Testis (tissue), 3 donors: ENCODE measurements around the gene TCF4. TPM values are rescaled to one million over a fixed set of nuclear protein-coding genes. Genes with fewer than 3 reads are reported as not detected.

Source experiments
- DNase-seq: peaks from one replicate; pipeline ENCODE4 v3.0.0-alpha.2; 2019
- H3K27ac ChIP-seq, 2 donors: fragments of 200-600 bp; sonication (generic); one replicate each; pipeline ENCODE4 v1.5.1; 2019
- H3K27me3 ChIP-seq: fragments of 200-600 bp; sonication (generic); one replicate; pipeline ENCODE4 v1.5.1; 2019
- H3K36me3 ChIP-seq: fragments of 200-600 bp; sonication (generic); one replicate; pipeline ENCODE4 v1.5.1; 2017; ENCODE audit warnings: low read depth; ENCODE audit errors: missing control alignments
- H3K4me1 ChIP-seq: fragments of 200-600 bp; sonication (generic); one replicate; pipeline ENCODE4 v1.5.1; 2019
- H3K4me3 ChIP-seq, 2 donors: fragments of 200-600 bp; sonication (generic); one replicate each; pipeline ENCODE4 v1.5.1; 2017 to 2019
- H3K9me3 ChIP-seq: fragments of 200-600 bp; sonication (generic); one replicate; pipeline ENCODE4 v1.5.1; 2017
- POLR2A ChIP-seq: fragments of 450-650 bp; IDR thresholded peaks from one replicate; pipeline ENCODE4 v1.6.1; 2017; ENCODE audit warnings: antibody characterized with exemption, mild to moderate bottlenecking, moderate library complexity
- WGBS, 2 donors: methylation state at CpG; one replicate each; pipeline ENCODE4 v1.1.5; 2018; 5-methylcytosine and 5-hydroxymethylcytosine counted together
- intact Hi-C: fragments of 100-400 bp; cut with DNase I; formaldehyde crosslinking; loops from one replicate; pipeline ENCODE4 v1.15.1; 2023; ENCODE audit warnings: low total_unique reads
- polyA plus RNA-seq: library from polyadenylated mRNA; stranded (reverse); fragments of 350-450 nt; fragmentation: Illumina TruSeq; extraction: RNeasy Lipid Tissue Mini Kit (QIAGEN cat#74804); gene quantifications from one replicate; pipeline ENCODE4 v1.2.3, GENCODE V29; 2014; ENCODE audit warnings: low read depth, low replicate concordance; ENCODE audit not compliant: insufficient read depth
- total RNA-seq, 2 donors: library from RNA; depleted of rRNA; stranded (reverse); fragments of >200 nt; gene quantifications; one replicate each; pipeline ENCODE4 v1.2.3, GENCODE V29; 2016
- TF ChIP-seq, protein P1 (sequence below), 3 experiments: fragments of 450-650 bp in 2 of 3; fragments of 200-600 bp in 1 of 3; sonication (generic) in 1 of 3; IDR thresholded peaks; one replicate each; pipeline ENCODE4 v1.5.1; 2016 to 2019; ENCODE audit warnings: antibody characterized with exemption in 3 of 3, mild to moderate bottlenecking in 2 of 3, moderate library complexity in 1 of 3

The TCF4 gene
- total and polyA plus RNA-seq, 3 donors from 2014 or later = 50.8 to 122 (median 110) TPM

DNA sequence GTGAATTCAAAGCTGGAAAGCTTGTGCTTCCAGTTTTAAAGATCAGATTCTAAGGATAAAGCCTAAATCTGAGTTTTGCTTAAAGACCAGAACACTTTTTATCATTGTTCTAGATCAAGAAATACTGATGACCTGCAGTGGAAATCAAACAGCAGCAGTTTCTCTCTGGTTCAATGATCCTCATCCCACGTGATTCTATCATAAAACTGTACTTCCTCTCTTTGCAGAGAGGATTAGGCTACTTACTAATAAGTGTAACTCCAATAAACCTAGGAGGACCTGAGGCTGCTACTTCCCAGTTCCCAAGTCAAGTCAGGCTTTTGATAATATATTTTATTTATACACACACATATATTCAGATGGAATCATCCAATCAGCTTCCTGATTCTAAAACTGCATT, 81.9 kb downstream of the TCF4 start:
- WGBS, 2 donors = 48 to 59% methylated on average over 1 of the region's 1 CpG
- Histone ChIP-seq H3K9me3 (no peaks in the 10 kb centered on the region), H3K27me3 (no peaks in the 10 kb centered on the region), H3K36me3 (no peaks in the 10 kb centered on the region), H3K4me3 (no peak overlapping the region), H3K27ac (no peak overlapping the region), H3K4me1 (peaks cover 28% of the 10 kb centered on the region)
- intact Hi-C loops = no loop called here
- no peak for TF ChIP-seq POLR2A
- TF ChIP-seq, protein P1, sequence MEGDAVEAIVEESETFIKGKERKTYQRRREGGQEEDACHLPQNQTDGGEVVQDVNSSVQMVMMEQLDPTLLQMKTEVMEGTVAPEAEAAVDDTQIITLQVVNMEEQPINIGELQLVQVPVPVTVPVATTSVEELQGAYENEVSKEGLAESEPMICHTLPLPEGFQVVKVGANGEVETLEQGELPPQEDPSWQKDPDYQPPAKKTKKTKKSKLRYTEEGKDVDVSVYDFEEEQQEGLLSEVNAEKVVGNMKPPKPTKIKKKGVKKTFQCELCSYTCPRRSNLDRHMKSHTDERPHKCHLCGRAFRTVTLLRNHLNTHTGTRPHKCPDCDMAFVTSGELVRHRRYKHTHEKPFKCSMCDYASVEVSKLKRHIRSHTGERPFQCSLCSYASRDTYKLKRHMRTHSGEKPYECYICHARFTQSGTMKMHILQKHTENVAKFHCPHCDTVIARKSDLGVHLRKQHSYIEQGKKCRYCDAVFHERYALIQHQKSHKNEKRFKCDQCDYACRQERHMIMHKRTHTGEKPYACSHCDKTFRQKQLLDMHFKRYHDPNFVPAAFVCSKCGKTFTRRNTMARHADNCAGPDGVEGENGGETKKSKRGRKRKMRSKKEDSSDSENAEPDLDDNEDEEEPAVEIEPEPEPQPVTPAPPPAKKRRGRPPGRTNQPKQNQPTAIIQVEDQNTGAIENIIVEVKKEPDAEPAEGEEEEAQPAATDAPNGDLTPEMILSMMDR (IDR thresholded peaks at IDR 0.05) = no peak
- no peak for DNase-seq

DNA sequence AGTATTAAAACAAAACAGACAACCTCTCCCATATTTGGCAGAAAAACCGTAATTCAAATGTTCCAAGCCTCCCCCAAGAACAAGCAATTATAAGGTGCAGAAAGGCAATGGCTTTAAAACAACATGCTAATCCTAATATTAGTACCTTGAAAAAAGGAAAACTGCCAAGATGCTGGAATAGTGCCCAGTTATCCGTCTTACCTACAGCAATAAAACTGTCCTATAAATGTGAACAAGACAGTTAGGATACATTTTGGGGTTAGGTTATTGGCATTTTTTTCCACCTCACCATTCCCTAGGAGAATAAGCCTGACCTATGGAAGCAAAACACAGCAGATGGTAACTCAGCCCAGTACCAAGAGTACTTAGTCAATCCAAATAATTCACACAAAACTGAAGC, 83.2 kb downstream of the TCF4 start:
- no peak for TF ChIP-seq POLR2A
- TF ChIP-seq, protein P1 (IDR thresholded peaks at IDR 0.05) = no peak
- Histone ChIP-seq H3K9me3 (no peaks in the 10 kb centered on the region), H3K27ac (no peak overlapping the region), H3K36me3 (no peaks in the 10 kb centered on the region), H3K4me3 (no peak overlapping the region), H3K4me1 (peaks cover 19% of the 10 kb centered on the region), H3K27me3 (no peaks in the 10 kb centered on the region)
- DNase-seq = no peak
- 78 to 82% methylated on average over 2 of the region's 2 CpGs for WGBS, 2 donors
- intact Hi-C loops = no loop called here

- DNase-seq = no peak
- Histone ChIP-seq H3K4me1 (peaks cover 6% of the 10 kb centered on the region), H3K36me3 (no peaks in the 10 kb centered on the region), H3K4me3 (no peak overlapping the region), H3K9me3 (no peaks in the 10 kb centered on the region), H3K27me3 (no peaks in the 10 kb centered on the region), H3K27ac (no peak overlapping the region)
- WGBS, 2 donors = 89 to 93% methylated on average over 7 of the region's 7 CpGs
- intact Hi-C loops = no loop called here
- TF ChIP-seq POLR2A = no peak
- TF ChIP-seq, protein P1 (IDR thresholded peaks at IDR 0.05) = no peak
These were observed 84.7 kb downstream of the TCF4 start for GRCh38 chr18:55503167-55503820.

DNA sequence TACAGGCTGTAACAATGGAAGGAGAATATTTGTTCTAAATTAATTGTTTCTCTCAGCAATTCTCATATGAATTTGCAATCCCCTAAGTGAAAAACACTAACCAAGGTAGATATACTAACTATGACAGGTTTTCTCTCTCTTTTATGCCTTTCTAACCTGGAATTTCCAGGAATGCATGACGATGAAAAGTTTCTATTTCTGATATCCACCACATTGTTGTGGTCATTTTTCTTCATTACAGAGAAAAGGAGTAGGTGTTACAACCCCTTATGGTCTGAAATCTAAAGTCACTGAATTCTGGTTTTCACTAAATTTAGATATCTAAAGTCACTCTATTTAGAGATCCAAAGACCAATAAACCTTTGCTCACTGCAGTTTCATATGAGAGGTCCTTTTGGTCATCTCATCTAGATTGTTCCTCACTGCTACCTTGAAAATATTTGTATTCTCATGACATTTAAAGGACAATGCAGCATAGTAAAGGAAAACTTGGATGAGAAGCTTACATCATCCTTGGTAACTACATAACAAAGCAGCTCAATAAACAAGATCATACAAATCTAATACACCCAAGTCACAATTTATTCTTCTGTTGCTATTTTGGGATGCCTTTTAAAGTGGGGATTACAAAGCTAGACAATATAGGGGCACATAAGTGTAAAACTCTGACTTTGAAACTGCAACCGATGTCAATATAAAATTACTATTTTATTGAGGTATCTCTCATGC, 85.8 kb downstream of the TCF4 start:
- no peaks in the 10 kb centered on the region for H3K27me3 ChIP-seq
- H3K4me1 ChIP-seq = peaks cover 6% of the 10 kb centered on the region
- no peak for TF ChIP-seq POLR2A
- TF ChIP-seq, protein P1 (IDR thresholded peaks at IDR 0.05) = no peak
- DNase-seq = no peak
- H3K36me3 ChIP-seq = no peaks in the 10 kb centered on the region
- no peak overlapping the region for H3K4me3 ChIP-seq
- 61 to 74% methylated on average over 2 of the region's 2 CpGs for WGBS, 2 donors
- no peaks in the 10 kb centered on the region for H3K9me3 ChIP-seq
- intact Hi-C loops = no loop called here
- no peak overlapping the region for H3K27ac ChIP-seq
